ENCODE data around the gene SAMD4A.
"Not testable (repeated sequence)": the region's sequence is repeated elsewhere in the genome, so short reads cannot be mapped to it uniquely, and the experiment has no call there.

SAMD4A gene

DNA sequence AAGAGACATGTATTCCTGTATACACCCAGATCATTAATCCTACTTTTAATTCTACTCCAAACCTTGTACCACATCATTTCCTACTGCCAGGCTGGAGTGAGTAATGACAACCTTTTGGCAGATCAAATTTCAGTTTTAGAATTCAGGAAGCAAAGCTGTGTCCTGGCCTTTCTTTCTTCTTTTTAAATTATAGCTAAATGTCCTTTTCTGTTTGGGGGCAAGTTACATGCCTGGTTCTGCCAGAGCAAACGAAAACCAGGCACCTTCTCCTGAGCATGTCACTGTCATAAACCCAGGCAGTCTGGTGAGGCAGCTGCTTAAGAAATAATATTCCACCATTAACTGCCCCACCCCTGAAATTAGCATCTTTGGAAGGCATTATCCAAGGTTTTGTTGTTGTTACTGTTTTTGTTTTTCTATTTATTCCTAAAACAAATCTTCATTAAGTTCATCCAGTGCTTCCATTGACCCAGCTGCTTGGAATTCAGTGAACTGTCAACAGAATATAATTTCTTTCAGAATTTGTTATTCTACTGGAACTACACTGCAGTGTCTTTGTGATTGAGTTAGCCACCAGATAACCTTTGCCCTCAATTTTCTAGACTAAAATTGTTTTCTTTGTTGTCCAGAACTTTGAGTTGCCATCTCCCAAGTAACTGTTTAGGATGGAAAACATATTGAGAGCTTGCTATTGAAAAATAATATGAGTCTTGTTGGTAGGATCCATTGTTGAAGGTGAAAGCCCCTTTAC is 33.2 kb downstream of the SAMD4A start:
- DNase-seq: no peak

DNA sequence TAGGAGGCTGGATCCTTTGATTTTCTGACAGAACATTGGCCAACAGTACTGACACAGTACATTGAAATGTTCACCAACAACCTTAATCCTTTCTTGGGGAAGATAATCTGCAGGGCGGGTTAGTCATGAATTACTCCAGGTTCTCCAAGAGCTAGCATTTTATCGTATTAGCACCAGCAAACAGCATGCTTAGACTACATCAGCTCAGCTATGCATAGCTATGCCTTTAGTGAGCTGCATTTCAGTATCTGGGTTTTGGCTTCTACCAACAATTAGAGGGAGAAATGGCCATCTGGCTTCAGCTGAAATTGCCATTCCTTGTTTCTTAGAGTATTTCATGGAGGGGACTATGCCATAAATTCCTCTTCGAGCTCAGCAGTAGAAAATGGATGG is 33.8 kb downstream of the SAMD4A start:
- DNase-seq: no peak

DNA sequence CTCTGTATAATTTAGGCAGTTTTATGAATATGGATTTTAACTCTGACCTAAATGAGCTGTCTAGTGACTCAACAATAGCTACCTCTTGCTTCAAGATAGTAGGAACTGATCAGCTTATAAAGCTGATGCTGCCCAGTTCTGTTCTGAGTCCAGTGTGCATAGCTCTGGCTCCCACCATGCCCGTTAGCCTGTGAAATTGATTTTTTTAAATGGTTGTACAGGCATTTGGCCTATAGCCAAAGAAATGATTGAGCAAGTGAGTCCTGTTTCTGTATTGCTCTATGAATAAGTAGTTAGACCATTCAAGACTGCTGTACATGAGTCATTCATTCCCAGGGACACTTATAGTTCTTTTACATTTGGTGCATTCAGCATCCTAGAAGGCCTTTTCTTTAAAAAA is 36.4 kb downstream of the SAMD4A start:
- no peak for DNase-seq

DNA sequence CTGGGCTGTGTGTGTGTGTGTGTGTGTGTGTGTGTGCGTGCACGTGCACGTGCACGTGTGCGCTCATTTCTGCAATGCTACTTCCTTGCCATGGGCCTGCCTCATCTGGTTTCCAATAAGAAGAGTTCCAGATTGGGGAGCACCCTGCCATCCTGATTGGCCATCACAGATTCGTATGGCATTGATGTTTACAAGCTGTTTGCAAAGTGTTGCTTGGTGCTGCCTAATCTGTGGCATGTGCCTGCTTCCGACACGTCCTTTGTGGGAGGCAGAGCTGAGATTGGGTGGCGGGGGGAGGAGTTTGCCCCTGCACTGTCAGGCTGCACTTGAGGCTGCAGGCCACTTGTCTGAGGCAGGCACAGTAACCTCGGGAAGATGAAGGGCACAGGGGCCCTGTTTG is 39.2 kb downstream of the SAMD4A start:
- DNase-seq: no peak

DNA sequence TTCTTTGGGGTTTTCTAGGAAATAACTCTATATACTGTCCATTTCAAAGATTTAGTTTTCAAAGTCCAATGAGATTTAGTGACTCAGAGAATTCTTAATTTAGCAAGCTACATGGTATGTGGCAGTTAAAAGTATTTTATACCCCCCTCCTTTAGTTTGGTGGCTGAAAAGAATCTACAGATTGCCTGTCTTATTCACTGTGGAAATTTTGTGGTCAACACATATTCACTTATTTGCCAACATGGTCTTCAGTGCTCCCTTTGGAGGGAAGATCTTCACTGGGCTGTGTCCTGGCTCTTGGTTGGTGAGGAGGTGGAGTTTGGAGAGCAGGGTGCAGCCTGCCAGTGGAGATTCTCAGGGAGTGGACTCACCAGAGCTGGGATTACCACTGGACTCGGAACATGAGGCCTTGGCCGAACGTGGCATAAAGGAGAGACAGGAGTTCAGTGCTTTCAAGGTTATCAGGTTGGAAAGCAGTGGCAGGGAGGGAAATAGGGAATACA is 39.8 kb downstream of the SAMD4A start:
- DNase-seq: no peak

DNA sequence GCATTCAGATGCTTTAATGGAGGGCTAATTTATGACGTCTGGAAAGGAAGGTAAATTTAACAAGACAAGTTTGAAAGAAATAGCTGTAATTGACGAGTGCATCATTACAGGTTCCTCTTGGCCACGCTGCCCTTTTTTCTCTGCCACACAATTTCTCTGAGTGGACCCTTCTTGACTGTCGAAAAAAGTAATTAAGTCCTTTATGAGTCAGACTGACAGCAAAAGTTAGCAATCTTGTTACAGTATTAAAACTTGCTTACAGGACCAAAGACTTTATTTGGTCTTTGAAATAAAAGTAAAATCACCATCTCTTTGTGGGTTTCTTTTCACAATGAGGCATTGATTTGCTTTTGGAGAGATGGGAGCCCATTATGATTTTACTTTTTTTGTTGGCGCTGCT is 42.6 kb downstream of the SAMD4A start:
- DNase-seq: no peak

DNA sequence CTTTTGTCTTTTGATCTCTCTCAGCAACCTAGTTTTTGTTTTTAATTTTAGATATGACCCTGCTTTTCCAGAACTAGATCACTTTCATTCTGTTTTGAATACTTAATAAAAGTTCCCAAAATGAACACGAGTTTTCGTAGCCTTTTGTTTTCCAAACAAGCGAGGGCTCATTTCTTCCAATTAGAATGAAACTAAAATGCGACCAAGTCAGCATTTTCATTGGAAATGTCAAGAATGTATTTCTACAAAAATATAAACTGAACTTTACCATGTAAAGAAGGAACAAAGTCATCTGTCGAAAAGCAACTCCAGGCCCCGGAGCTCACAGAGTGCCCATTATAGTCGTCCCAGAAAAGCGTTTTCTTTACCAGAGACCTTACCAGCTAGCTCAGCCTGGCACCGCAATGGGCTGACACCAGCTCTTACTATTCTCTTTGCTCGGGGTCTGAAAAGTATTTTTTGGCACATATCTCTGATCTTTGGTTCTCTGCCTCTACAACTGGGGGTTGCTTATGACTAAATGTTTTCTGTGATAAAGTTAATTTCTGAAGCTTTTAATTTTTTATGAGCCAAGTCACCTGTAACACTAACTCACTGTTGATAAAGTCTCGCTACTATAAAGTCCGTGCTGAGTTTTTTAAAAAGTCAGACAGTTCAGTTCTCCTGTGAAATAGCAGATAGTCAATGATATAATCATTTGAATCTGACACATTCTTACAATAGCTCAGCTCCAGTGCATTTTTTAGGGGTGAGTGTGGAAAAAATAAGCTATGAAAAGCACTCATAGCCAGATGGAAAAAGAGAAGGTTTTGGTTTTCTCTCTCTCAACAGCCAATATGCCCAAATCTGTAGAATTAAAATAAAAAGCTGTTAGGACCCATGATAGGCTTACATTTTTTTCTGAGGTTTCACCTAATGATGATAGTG is 43.4 kb downstream of the SAMD4A start:
- DNase-seq: no peak

DNA sequence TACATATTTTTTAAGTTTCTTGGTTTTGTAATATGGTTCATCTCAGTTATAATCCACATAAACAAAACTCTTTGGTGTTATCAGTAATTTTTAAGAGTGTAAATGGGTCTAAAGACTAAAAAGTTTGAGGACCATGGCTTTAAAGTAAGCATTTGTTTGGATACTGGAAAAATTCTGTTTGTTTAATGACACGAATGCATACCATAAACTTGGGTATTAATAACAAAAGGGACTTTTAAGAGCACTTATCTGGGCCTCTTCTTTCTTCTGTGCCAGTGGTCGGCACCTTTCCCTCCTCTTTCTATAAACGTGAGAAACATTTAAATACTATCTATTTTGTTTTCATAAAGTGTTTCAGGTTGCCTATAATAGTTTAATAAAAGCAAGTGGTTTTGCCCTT is 47.4 kb downstream of the SAMD4A start:
- no peak for DNase-seq

DNA sequence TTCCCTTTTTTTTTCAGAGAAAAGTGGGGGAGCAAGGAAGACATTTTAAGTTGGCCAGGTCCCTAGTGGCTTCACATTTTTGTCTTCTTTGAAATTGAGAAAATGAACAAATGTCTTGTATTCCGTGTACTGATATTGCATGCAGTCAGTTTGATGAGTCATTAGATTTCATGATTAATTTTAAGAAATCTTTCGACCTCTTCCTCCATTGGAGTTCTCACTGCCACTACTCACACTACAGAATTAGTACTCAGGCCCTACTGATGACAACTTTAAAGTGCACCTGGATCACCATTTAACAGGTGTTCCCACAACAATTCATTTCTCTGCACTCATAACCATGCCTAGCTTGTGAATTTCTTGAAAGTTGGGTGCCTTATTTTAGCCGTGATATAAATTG is 50.5 kb downstream of the SAMD4A start:
- DNase-seq: no peak

DNA sequence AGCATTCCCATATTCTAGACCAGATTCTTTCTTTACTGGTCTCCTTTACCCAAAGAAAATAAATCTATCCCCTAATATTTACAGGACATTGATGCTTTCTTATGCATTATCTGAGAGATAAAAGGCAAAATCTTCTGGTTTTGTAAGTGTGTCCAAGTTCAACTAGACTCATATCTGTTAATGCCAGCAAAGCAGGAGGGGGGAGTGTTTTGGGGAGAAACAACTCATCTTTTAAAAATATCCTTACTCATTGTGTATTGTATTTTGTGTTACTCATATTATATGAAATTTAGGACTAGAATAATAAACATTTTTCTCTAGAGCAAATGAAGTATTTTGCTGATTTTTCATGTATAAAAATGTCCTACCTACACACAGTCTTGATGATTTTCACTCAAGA is 54.8 kb downstream of the SAMD4A start:
- no peak for DNase-seq

DNA sequence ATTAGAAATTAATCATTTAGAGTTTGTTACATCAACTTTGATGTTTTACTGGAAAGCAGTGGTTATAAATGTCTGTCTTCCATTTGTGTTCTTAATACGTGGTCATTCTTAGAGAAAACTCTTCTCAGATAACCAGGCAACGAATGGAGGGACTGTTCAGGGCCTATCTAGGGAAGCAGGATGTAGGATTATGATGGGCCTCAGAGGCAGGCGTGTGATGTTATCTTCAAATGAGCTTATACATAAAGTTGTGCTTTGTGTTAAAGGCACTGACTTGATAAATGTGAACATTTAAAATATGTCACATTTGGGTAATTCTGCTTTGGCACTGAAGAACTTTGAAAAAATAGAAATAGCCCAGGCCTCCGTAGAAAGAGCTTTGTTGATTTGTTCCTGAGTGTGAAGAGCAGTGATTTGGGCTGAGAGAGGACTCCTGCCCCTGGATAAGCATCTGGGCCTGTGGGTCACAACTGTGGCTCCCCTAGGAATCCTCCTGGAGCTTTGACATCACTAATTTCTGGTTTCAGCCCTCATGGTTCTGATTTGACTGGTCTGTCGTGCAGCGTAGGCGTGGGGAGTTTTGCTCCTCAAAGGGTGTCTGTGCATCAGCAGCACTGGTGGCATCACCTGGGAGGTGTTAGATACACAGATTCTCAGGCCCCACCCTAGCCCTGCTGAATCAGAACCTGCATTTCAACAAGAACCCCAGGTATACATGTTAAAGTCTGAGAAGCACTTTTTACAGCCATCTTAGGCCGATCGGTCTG is 55.4 kb downstream of the SAMD4A start:
- DNase-seq: no peak

DNA sequence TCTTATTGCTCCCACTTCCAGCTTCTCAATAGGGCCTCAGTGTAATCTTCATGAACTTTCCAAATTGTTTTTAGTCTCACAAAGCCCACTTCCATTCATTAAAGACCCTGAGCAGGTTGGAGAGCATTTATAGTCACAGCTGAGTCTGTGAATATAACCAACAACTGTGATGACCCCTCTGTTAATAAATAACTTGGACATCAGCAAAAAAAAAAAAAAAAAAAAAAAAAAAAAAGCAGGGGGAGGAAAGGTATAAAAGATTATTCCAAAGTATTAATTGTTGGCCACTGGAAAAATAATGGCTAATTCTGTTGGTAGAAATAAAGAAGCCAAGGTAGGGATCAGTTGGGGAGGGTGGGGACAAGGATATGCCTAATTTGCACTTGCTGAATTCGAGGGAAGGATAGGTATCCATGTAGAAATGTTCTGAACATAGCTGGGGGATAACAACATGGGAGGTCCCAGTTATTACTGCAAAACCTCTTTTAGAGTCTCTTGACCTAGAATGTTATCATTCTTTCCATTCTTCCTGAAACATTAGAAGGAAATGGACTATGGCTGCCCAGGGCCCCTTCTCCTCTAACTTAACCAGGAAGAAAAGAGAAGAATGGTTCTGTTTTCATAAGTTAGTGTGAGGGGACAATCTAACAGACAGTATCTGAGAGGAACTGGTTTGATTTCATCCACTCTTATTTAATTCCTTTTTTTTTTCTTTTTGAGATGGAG is 56.5 kb downstream of the SAMD4A start:
- no peak for DNase-seq

DNA sequence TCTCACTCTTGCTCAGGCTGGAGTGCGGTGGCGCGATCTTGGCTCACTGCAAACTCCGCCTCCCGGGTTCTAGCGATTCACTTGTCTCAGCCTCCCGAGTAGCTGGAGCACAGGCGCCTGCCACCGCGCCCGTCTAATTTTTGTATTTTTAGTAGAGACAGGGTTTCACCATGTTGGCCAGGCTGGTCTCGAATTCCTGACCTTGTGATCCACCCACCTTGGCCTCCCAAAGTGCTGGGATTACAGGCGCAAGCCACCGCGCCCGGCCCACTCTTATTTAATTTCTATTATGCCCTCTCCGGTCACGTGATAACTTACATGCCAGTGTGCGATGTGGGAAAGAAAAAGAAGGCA is 57.1 kb downstream of the SAMD4A start:
- DNase-seq: not testable (repeated sequence)

DNA sequence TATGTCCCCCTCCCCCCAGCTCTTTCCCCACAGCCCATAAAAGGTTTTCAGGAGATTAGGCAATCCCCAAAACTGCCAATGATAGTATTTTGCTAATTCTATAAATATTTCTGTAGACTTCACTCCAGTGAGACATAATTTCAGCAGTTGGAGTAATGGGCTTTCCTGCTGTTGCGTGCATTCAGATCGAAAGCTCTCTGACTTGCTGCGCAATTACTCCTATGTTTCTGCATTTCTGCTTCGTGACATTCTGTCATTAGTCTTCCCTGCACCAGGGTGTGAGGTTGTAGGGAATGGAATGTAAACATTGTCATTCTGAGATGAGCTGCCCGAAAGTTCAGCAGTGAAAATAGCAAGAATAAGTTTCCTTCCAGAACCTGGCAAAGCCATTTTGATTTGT is 58.2 kb downstream of the SAMD4A start:
- no peak for DNase-seq

DNA sequence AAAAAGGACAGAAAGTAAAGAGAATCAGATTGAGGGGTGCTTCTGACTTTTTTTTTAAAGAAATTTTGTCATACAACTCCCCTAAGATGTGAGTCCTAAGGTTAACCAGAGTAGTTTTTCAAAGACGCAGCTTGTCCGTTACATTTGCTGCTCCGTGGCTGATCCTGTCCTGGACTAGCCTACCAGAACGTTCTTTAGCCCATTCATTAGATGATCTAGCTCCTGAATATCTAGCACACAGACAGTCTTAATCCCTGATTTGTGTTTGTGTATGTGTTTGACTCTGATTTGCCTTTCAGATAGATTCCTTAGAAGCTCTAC is 60.3 kb downstream of the SAMD4A start:
- DNase-seq: no peak

DNA sequence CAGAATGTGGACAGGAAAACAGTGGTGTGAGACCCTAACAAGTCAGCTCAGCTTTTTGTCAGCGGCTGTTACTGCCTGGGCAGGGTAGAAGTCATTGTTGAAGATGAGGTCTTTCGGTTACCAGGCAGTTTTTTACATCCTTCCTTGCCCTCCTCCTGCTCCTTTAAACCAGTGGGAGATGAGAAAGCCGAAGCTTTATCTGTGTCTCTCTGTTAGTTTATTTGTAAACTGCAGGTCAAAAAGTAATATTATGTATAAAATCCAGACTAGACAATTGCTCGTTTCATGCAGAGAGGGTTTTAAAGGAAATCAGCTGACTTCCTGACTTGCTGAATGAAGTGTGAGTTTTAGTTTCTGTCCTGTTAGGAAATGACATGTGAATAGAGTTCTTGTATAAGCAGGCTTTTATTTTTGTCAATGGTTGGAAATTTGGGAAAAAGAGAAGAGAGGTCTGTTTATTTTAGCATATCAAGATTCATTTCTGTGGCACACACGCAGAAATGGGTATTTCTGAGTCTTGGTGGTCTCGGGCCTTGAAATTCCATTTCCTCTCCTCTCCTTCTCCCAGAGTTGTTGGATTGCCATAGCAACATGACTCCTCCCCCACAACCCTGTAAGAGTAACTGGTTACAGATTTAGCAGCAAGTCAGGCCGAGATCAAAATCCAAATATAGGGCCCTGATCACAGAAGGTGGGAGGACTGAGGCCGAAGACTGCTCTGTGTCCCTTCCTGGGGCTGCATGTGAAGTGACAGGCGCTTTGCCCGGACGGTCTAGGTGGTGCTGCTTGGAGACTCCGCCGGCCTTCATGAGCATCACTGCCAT is 60.8 kb downstream of the SAMD4A start:
- DNase-seq: peak; percentile 38

DNA sequence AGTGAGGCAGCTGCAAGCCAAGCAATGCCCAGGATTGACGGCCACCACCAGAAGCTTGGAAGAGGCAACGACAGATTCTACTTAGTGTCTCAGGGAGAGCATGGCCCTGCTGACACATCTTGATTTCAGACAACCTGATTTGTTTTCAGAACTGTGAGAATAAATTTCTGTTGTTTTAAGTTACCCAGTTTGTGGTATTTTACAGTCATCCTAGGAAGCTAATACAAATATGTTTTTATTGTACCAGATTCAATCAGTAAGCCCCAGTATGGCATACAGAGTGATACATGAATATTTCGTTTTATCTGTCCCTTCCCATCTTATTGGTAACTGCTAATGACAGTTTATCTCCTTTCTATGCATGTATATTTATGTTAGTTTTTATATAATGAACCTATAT is 62.3 kb downstream of the SAMD4A start:
- no peak for DNase-seq

DNA sequence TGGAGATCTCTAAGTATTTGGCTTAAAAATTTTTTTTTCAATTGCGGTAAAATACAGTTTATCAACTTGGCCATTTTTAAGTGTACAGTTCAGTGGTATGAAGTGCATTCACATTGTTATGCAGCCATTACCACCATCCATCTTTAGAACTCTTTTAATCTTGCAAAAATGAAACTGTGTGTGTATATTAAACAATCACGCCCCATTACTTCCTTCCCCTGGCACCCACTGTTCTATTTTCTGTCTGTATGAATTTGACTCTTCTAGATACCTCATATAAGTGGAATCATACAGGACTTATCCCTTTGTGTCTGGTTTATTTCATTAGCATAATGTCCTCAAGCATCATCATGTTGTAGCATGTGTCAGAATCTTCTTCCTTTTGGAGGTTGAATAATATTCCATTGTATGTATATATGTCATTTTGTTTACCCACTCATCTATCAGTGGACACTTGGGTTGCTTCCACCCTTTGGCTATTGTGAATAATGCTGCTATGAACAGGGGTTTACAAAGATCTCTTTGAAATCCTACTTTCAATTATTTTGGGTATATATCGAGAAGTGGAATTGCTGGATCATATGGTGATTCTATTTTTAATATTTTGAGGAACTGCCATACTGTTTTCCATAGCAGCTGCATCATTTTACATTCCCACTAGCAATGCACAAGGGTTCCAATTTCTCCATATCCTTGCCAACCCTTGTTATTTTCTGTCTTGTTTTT is 62.9 kb downstream of the SAMD4A start:
- DNase-seq: no peak

DNA sequence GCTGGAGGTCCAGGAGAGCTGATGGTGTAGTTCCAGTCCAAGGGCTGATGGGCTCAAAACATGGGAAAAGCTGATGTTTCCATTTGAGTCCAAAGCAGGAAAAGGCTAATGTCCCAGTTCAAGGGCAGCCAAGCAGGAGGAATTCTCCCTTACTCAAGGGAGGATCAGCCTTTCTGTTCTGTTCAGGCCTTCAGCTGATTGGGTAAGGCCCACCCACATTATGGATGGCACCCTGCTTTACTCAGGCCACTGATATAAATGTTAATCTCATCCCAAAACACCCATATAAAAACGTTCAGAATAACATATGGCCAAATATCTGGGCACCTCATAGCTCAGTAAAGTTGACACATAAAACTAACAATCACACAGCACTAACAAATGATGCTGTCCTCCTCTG is 64.1 kb downstream of the SAMD4A start:
- DNase-seq: no peak

DNA sequence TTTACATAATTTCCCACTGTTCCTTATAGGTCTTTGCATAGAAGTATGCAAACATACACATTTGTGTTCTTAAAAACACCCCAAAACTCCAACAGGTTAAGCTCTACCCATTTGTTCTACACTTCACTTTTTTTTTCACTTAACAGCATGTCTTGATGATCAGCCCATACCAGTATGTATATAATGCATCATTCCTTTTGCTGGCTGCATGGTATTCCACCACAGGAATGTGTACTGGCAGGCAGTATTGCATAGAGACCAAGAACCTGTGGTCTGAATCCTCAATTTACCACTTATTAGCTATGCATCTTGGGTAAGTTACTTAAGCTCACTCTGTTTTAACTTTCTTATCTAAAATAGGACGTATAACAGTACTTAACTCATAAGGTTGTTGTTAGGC is 65.5 kb downstream of the SAMD4A start:
- no peak for DNase-seq

DNA sequence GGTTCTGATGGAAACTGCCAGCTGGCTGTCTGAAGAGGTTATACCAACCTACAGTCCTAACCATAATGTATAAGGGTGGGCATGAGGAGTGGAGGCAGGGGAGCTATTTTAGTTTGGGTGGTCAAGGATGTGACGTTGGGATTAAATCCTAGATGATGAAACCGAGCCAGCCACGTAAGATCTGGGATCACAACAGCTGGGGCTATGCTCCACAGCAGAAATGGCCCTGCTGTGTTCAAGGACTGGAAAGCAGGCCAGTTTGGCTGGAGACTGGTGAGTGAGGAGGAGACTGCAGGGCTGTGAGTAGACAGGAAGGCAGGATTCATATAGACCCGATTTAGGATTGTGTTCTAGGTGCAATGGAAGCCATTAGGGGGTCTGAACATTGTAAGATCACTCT is 66.1 kb downstream of the SAMD4A start:
- no peak for DNase-seq
